ENCODE measurements around the gene NCAPD2. TPM values are rescaled to one million over a fixed set of nuclear protein-coding genes. Genes with fewer than 3 reads are reported as not detected.
A peak's percentile ranks its signal among the peaks of the same experiment; 100 is the strongest.
"Not testable (repeated sequence)": the region's sequence is repeated elsewhere in the genome, so short reads cannot be mapped to it uniquely, and the experiment has no call there.

NCAPD2 gene
- total and polyA plus RNA-seq, 2 donors (not counting 3 experiments of a cell fraction or from before 2014, with no cell fraction given): 41.8 to 90.1 TPM

DNA sequence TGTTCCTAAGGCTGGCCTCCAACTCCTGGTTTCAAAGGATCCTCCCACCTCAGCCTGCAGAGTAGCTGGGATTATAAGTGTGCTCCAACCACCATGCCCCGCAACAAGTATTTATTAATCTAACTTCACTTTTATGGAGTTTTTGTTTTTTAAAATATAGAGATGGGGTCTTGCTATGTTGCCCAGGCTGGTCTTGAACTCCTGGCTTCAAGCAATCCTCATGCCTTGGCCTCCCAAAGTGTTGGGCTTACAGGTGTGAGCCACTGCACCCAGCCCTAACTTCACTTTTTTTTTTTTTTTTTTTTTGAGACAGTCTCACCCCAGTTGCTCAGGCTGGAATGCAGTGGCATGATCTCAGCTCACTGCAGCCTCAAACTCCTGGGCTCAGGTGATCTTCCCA, 3.2 kb upstream of the NCAPD2 start:
- CTCF ChIA-PET: interaction anchor here (0.6 to 0.7 kb wide), 2 partner anchors 20 to 145 kb away, joined by 3 read pairs; partner anchors contain the start of gene VAMP1
- H4K20me1 ChIP-seq (replicated peaks; ENCODE audit: control insufficient read depth, extremely low read depth, insufficient read depth, low read length); FAIRE-seq; H3K4me3 ChIP-seq (replicated peaks in 1 of 3; ENCODE audit: insufficient read depth in 1 of 3, low read depth in 1 of 3, low read length in 3 of 3); H3K9me1 ChIP-seq (replicated peaks; ENCODE audit: control insufficient read depth, extremely low read depth, insufficient read depth, low read length); DNase-seq (ENCODE audit: low read depth, low spot score); H2AFZ ChIP-seq (ENCODE audit: low read depth, low read length); H3K27ac ChIP-seq (ENCODE audit: insufficient read depth, low read depth, low read length); H3K36me3 ChIP-seq (ENCODE audit: control insufficient read depth in 2 of 2, extremely low read depth in 1 of 2, insufficient read depth in 2 of 2, low read length in 2 of 2); H3K4me2 ChIP-seq (ENCODE audit: insufficient read depth, low read length); H3K9ac ChIP-seq (replicated peaks; ENCODE audit: extremely low read depth, insufficient read depth, low read length); H3K27me3 ChIP-seq (ENCODE audit: control insufficient read depth in 2 of 2, insufficient read depth in 2 of 2, low read length in 2 of 2); BruUV-seq (replicated peaks); H3K9me3 ChIP-seq (replicated peaks; ENCODE audit: control insufficient read depth, insufficient read depth, low read length); dilution Hi-C loops (cut with MboI; ENCODE audit: extremely low pct_ligation_motif_present, low sequenced_read_pairs); intact Hi-C loops (cut with micrococcal nuclease): not testable (repeated sequence)
- Histone ChIP-seq H3K79me2 (ENCODE audit: control insufficient read depth, insufficient read depth, low read length) (peaks cover 21% of the 10 kb centered on the region), H3K4me1 (ENCODE audit: control insufficient read depth, extremely low read depth, insufficient read depth, low read length) (peaks cover 20% of the 10 kb centered on the region)
- POLR2A ChIA-PET: interaction anchor here (1.6 kb wide), 1 partner anchor 20 kb away, joined by 4 read pairs; the partner anchor contains the start of gene VAMP1

DNA sequence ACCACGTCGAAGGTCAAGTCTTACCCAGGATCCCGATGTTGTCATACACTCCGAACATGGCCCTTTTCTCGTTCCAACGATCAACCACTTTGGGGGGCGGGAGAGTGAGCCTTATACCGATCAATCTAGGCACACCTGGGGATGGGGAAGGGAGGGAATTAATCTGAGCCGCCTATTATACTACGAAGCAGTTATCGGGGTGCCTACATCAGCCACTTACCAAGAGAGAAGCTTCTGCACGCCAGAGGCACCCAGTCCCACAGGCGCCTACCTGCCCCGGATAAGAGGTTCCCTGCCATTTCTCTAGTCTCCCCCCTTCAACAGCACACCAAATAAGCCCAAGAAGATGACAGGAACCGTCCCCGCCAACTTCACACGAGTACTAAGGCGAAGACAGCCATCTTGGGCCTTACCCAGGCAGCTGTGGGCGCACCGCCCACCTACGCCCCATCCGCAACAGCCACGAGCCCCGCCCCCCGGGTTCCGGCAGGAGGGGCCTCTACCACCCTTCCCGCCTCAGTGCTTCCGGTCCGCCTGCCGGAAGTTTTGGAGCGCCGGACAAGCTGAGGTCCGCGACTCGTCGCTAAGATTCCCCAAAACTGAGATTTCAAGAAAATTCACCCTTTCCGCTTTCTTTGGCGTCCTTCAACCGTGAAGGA, 935 bp upstream of the NCAPD2 start, which contains the start of gene MRPL51:
MRPL51 (minus strand) TSS at position 425 of the 659 bp plus-strand sequence; CDS start at position 299, 126 bp downstream.
- H3K27ac ChIP-seq (ENCODE audit: insufficient read depth, low read depth, low read length): peak within 1 kb of the TSS; percentile 95
- peak; percentile 94 for DNase-seq (ENCODE audit: low read depth, low spot score)
- ChIA-PET POLR2A (interaction anchor here (0.6 to 1.3 kb wide), 7 partner anchors 12 to 41 kb away, joined by 3 to 15 read pairs (median 4); partner anchors contain the start of genes GAPDH and VAMP1), CTCF (interaction anchor here (0.9 to 1.2 kb wide), 6 partner anchors 9 to 46 kb away, joined by 3 to 8 read pairs (median 5); partner anchors contain the start of gene VAMP1)
- peak within 1 kb of the TSS; percentile 96 for H3K4me2 ChIP-seq (ENCODE audit: insufficient read depth, low read length)
- TF ChIP-seq POLR2AphosphoS5 (IDR thresholded peaks at IDR 0.05; ENCODE audit: insufficient read depth, low read depth, low read length) (peak; percentile 98), POLR2A (IDR thresholded peaks at IDR 0.05; ENCODE audit: low read depth, low read length) (peak; percentile 96), GATA2 (IDR thresholded peaks at IDR 0.05; ENCODE audit: insufficient read depth, insufficient read length, low read depth, low read length) (no peak)
- TF ChIP-seq, protein P1, sequence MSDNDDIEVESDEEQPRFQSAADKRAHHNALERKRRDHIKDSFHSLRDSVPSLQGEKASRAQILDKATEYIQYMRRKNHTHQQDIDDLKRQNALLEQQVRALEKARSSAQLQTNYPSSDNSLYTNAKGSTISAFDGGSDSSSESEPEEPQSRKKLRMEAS (IDR thresholded peaks at IDR 0.05; ENCODE audit: insufficient read depth, insufficient read length): peak; percentile 52
- intact Hi-C loops (cut with micrococcal nuclease) (loop anchor here (1.0 kb wide), 2 partner anchors 41 to 70 kb away; partner anchors contain the start of gene GAPDH), dilution Hi-C loops (cut with MboI; ENCODE audit: extremely low pct_ligation_motif_present, low sequenced_read_pairs) (no loop called here)
- peak within 1 kb of the TSS; percentile 82 to 92 (median 86) for H3K4me3 ChIP-seq (replicated peaks in 1 of 3; ENCODE audit: insufficient read depth in 1 of 3, low read depth in 1 of 3, low read length in 3 of 3)
- no peaks in the 10 kb centered on the region for H4K20me1 ChIP-seq (replicated peaks; ENCODE audit: control insufficient read depth, extremely low read depth, insufficient read depth, low read length)
- no peaks in the 10 kb centered on the region for H3K9me1 ChIP-seq (replicated peaks; ENCODE audit: control insufficient read depth, extremely low read depth, insufficient read depth, low read length)
- H3K79me2 ChIP-seq (ENCODE audit: control insufficient read depth, insufficient read depth, low read length): peaks cover 38% of the 10 kb centered on the region
- peaks cover 0 to 7% of the 10 kb centered on the region in 2 experiments for H3K36me3 ChIP-seq (ENCODE audit: control insufficient read depth in 2 of 2, extremely low read depth in 1 of 2, insufficient read depth in 2 of 2, low read length in 2 of 2)
- FAIRE-seq: peak; percentile 85
- H3K9me3 ChIP-seq (replicated peaks; ENCODE audit: control insufficient read depth, insufficient read depth, low read length): no peaks in the 10 kb centered on the region
- H3K27me3 ChIP-seq (ENCODE audit: control insufficient read depth in 2 of 2, insufficient read depth in 2 of 2, low read length in 2 of 2): no peaks in the 10 kb centered on the region
- H3K4me1 ChIP-seq (ENCODE audit: control insufficient read depth, extremely low read depth, insufficient read depth, low read length): peaks cover 20% of the 10 kb centered on the region
- BruUV-seq (replicated peaks): TSS peak; percentile 88
- peak within 1 kb of the TSS; percentile 88 for H2AFZ ChIP-seq (ENCODE audit: low read depth, low read length)
- peak within 1 kb of the TSS; percentile 96 for H3K9ac ChIP-seq (replicated peaks; ENCODE audit: extremely low read depth, insufficient read depth, low read length)

Measured in endothelial cell of umbilical vein (primary cell).